ENCODE results near the gene CHD1L.
"Not testable (repeated sequence)": the region's sequence is repeated elsewhere in the genome, so short reads cannot be mapped to it uniquely, and the experiment has no call there.

The CHD1L gene

DNA sequence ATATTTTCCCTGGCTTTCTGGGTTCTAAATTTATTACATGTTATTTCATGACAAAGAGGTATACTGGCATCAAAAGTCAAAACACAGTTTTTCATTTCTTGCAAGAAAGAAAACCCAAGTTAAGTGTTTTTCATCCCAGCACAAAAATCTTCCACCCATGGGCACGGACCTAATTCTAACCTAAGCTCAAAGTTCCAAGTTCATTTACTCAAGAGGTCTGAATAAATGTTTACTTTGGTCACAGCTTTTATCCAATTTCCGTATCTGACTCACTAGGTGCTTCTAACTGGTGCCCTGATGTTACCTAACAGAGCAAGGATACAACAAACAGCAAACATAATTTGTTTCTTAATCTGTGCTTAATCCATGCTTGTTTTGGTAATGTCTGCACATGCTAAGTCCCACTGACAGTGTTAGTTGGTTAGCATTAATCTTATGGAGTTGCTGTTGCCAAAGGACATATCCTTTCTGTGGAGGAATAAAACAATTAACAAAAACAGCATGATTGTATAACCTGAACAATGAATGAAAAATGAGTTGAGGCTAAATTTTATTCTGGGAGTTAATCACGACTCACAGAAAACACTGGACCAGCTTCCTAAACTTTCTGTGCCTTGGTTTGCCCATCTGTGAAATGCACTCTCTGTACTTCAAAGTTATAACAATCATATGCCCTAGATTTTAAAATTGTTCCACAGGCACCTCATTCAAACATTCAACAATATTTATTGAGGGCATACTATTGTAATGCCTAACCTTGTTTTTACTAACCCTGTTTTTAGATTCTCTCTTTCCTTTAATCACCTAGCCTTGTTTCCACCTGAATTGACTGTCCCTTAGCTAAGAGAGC is 4.2 kb upstream of the CHD1L start:
- no peak for DNase-seq (ENCODE audit: low read depth in 1 of 2, low spot score in 1 of 2)
- Histone ChIP-seq H3K27me3 (ENCODE audit: insufficient read depth, poor library complexity, severe bottlenecking) (no peaks in the 10 kb centered on the region), H3K27ac (replicated peaks) (no peak overlapping the region), H3K4me3 (replicated peaks; ENCODE audit: insufficient read depth, low read length) (no peak overlapping the region)
- TF ChIP-seq, protein P1, sequence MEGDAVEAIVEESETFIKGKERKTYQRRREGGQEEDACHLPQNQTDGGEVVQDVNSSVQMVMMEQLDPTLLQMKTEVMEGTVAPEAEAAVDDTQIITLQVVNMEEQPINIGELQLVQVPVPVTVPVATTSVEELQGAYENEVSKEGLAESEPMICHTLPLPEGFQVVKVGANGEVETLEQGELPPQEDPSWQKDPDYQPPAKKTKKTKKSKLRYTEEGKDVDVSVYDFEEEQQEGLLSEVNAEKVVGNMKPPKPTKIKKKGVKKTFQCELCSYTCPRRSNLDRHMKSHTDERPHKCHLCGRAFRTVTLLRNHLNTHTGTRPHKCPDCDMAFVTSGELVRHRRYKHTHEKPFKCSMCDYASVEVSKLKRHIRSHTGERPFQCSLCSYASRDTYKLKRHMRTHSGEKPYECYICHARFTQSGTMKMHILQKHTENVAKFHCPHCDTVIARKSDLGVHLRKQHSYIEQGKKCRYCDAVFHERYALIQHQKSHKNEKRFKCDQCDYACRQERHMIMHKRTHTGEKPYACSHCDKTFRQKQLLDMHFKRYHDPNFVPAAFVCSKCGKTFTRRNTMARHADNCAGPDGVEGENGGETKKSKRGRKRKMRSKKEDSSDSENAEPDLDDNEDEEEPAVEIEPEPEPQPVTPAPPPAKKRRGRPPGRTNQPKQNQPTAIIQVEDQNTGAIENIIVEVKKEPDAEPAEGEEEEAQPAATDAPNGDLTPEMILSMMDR (IDR thresholded peaks at IDR 0.05; ENCODE audit: insufficient read depth, low read length) = no peak
- TF ChIP-seq POLR2AphosphoS5 (IDR thresholded peaks at IDR 0.05; ENCODE audit: low read depth) (no peak), GABPA (IDR thresholded peaks at IDR 0.05; ENCODE audit: low read depth) (no peak), SPI1 (IDR thresholded peaks at IDR 0.05; ENCODE audit: borderline replicate concordance, low read depth) (no peak)
- TF ChIP-seq, protein P2, sequence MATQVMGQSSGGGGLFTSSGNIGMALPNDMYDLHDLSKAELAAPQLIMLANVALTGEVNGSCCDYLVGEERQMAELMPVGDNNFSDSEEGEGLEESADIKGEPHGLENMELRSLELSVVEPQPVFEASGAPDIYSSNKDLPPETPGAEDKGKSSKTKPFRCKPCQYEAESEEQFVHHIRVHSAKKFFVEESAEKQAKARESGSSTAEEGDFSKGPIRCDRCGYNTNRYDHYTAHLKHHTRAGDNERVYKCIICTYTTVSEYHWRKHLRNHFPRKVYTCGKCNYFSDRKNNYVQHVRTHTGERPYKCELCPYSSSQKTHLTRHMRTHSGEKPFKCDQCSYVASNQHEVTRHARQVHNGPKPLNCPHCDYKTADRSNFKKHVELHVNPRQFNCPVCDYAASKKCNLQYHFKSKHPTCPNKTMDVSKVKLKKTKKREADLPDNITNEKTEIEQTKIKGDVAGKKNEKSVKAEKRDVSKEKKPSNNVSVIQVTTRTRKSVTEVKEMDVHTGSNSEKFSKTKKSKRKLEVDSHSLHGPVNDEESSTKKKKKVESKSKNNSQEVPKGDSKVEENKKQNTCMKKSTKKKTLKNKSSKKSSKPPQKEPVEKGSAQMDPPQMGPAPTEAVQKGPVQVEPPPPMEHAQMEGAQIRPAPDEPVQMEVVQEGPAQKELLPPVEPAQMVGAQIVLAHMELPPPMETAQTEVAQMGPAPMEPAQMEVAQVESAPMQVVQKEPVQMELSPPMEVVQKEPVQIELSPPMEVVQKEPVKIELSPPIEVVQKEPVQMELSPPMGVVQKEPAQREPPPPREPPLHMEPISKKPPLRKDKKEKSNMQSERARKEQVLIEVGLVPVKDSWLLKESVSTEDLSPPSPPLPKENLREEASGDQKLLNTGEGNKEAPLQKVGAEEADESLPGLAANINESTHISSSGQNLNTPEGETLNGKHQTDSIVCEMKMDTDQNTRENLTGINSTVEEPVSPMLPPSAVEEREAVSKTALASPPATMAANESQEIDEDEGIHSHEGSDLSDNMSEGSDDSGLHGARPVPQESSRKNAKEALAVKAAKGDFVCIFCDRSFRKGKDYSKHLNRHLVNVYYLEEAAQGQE (IDR thresholded peaks at IDR 0.05; ENCODE audit: insufficient replicate concordance, low read depth) = no peak

DNA sequence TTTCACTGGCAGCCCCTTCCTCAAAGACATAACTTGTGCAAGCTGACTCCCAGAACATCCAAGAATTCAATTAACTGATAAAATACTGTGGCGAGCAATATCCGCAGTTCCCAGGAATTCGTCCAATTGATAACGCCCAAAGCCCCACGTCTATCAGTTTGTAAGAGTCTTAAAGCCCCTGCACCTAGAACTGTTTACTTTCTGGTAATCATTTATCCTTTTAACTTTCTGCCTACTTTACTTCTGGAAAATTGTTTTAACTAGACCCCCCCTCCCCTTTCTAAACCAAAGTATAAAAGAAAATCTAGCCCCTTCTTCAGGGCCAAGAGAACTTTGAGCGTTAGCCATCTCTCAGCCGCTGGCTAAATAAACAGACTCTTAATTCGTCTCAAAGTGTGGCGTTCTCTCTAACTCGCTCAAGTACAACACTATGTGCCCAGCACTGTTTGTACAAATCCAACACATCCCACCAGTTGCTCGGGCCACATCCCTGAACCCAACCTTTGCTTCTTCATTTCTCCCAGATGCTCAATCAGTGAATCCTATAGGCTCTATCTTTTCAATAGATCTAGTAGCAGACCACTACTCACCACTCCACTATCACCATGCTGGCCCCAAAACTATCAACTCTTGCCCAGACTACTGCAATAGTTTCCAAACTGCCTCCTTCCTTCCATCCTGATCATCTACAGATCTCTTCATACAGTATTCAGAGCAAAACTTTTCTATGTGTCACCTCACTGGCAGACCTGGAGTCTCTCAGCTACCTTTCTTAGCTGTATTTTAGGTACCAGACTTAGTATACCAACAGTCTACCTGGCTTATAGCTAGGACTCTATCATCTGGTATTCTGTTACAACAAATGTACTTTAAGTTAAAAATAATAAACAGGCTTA is 3.3 kb upstream of the CHD1L start:
- no peak for TF ChIP-seq POLR2AphosphoS5 (IDR thresholded peaks at IDR 0.05; ENCODE audit: low read depth)
- TF ChIP-seq, protein P2 (IDR thresholded peaks at IDR 0.05; ENCODE audit: insufficient replicate concordance, low read depth) = no peak
- TF ChIP-seq GABPA (IDR thresholded peaks at IDR 0.05; ENCODE audit: low read depth) = no peak
- no peak for TF ChIP-seq SPI1 (IDR thresholded peaks at IDR 0.05; ENCODE audit: borderline replicate concordance, low read depth)
- TF ChIP-seq, protein P1 (IDR thresholded peaks at IDR 0.05; ENCODE audit: insufficient read depth, low read length) = no peak
- H3K4me3 ChIP-seq (replicated peaks; ENCODE audit: insufficient read depth, low read length) = no peak overlapping the region
- no peaks in the 10 kb centered on the region for H3K27me3 ChIP-seq (ENCODE audit: insufficient read depth, poor library complexity, severe bottlenecking)
- DNase-seq (ENCODE audit: low read depth in 1 of 2, low spot score in 1 of 2) = no peak
- H3K27ac ChIP-seq (replicated peaks) = no peak overlapping the region

DNA sequence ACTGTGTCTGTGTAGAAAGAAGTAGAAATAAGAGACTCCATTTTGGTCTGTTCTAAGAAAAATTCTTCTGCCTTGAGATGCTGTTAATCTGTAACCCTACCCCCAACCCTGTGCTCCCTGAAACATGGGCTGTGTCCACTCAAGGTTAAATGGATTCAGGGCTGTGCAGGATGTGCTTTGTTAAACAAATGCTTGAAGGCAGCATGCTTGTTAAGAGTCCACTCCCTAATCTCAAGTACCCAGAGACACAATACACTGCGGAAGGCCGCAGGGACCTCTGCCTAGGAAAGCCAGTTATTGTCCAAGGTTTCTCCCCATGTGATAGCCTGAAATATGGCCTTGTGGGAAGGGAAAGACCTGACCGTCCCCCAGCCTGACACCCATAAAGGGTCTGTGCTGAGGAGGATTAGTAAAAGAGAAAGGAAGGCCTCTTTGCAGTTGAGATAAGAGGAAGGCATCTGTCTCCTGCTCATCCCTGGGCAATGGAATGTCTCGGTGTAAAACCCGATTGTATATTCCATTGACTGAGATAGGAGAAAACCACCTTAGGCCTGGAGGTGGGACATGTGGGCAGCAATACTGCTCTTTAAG is 2.3 kb upstream of the CHD1L start:
- DNase-seq (ENCODE audit: low read depth in 1 of 2, low spot score in 1 of 2); H3K27me3 ChIP-seq (ENCODE audit: insufficient read depth, poor library complexity, severe bottlenecking); H3K4me3 ChIP-seq (replicated peaks; ENCODE audit: insufficient read depth, low read length); H3K27ac ChIP-seq (replicated peaks): not testable (repeated sequence)

DNA sequence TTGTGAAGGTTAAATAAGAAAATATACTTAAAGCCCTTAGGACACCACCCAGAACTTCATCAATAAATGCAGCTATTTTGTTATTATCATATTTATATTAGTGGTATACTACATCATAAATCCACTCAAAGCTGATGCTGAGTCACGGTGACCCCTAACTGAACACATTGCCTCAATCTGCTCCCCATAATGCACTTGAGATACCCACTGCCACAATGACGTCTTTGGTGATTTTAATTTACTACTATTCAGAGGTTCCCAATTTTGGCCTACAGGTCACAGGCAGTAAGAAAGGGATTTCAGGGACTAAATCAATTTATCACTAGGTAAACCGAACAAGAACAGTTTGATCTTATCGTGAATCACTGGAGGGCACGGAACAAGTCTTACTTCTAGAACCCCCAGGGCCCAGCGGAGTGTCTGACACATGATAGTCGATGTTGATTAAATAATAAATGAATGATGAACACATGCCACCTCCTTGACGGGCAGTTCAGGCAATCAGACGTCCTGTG is 493 bp upstream of the CHD1L start:
- Histone ChIP-seq H3K4me3 (replicated peaks; ENCODE audit: insufficient read depth, low read length) (peak overlapping the region; percentile 33), H3K27ac (replicated peaks) (peak overlapping the region; percentile 92), H3K27me3 (ENCODE audit: insufficient read depth, poor library complexity, severe bottlenecking) (no peaks in the 10 kb centered on the region)
- no peak for DNase-seq (ENCODE audit: low read depth in 1 of 2, low spot score in 1 of 2)
- no peak for TF ChIP-seq POLR2AphosphoS5 (IDR thresholded peaks at IDR 0.05; ENCODE audit: low read depth)
- TF ChIP-seq, protein P1 (IDR thresholded peaks at IDR 0.05; ENCODE audit: insufficient read depth, low read length) = no peak
- no peak for TF ChIP-seq SPI1 (IDR thresholded peaks at IDR 0.05; ENCODE audit: borderline replicate concordance, low read depth)
- TF ChIP-seq, protein P2 (IDR thresholded peaks at IDR 0.05; ENCODE audit: insufficient replicate concordance, low read depth) = no peak
- no peak for TF ChIP-seq GABPA (IDR thresholded peaks at IDR 0.05; ENCODE audit: low read depth)
